ENCODE measurements around the gene FBXW7. TPM values are rescaled to one million over a fixed set of nuclear protein-coding genes. Genes with fewer than 3 reads are reported as not detected.

The FBXW7 gene
- total and polyA plus RNA-seq, 2 of the 8 experiments (the other 6 are each of a cell fraction or from before 2014, with no cell fraction given), result 6.0 to 26.7 TPM

DNA sequence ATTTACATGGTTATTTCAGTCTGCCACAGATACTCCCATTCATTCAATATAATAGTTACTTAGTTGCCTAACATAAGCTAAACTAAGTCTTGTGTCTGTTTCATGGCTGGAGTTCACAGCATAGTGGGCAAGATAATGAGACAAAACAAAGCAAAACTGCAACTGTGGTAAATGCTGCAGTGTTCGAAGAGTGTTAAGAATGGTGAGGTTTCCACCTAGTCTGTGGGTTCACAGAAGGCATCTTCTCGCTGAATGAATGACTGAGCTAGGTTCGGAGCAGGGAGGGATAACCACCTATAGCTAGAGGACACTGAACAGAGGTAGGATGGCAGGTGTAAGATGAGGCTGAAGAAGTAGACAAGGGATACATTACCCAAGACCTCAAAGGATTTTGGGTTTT lies 171.0 kb downstream of the FBXW7 start (continued):
- no peak for TF ChIP-seq GABPA (IDR thresholded peaks at IDR 0.05; ENCODE audit: borderline replicate concordance, insufficient read depth, low read length)
- no peak for TF ChIP-seq SUZ12 (IDR thresholded peaks at IDR 0.05; ENCODE audit: low read length)
- TF ChIP-seq SP4 (IDR thresholded peaks at IDR 0.05; ENCODE audit: low read length), result no peak
- TF ChIP-seq TCF12 (IDR thresholded peaks at IDR 0.05; ENCODE audit: low read depth, low read length), result no peak
